Tibial nerve (tissue), 4 donors: ENCODE data around the gene FBXL17.

Experiments
- CTCF ChIP-seq, 5 experiments: fragments of 200-600 bp in 3 of 5; fragments of 450-650 bp in 2 of 5; sonication (generic) in 3 of 5; IDR thresholded peaks; one replicate each; pipeline ENCODE4 v1.5.1; 2016 to 2019; ENCODE audit warnings: antibody characterized with exemption in 5 of 5, mild to moderate bottlenecking in 3 of 5, moderate library complexity in 2 of 5
- EP300 ChIP-seq, 2 donors: sonication (generic); formaldehyde crosslinking; IDR thresholded peaks; one replicate each; pipeline ENCODE4 v1.6.1; 2017; ENCODE audit warnings: antibody characterized with exemption in 2 of 2, mild to moderate bottlenecking in 1 of 2
- POLR2A ChIP-seq, 2 donors: fragments of 450-650 bp; IDR thresholded peaks; one replicate each; pipeline ENCODE4 v1.6.1; 2017; ENCODE audit warnings: antibody characterized with exemption in 2 of 2, mild to moderate bottlenecking in 2 of 2, moderate library complexity in 2 of 2

- TF ChIP-seq CTCF (IDR thresholded peaks at IDR 0.05) (no peak), POLR2A (IDR thresholded peaks at IDR 0.05) (no peak), EP300 (IDR thresholded peaks at IDR 0.05) (no peak)
Observed at GRCh38 chr5:108324886-108325285, 57.0 kb downstream of the FBXL17 start.
